GM12865 (cell line): ENCODE measurements around the gene RIPOR3.

Experiments used
- DNase-seq: peaks from one replicate; pipeline ENCODE4 v3.0.0; 2010; ENCODE audit warnings: low read depth
- H3K4me3 ChIP-seq: 2 replicates; pipeline ENCODE4 v1.5.1; 2011; ENCODE audit warnings: mild to moderate bottlenecking, low read depth, low read length, control low read depth
- TF ChIP-seq, protein P1 (sequence below): IDR thresholded peaks from 2 replicates; pipeline ENCODE4 v1.5.1; 2011; ENCODE audit warnings: low read length, control low read depth, low read depth, inconsistent platforms; ENCODE audit not compliant: insufficient read depth; ENCODE audit errors: missing control alignments

Gene RIPOR3

DNA sequence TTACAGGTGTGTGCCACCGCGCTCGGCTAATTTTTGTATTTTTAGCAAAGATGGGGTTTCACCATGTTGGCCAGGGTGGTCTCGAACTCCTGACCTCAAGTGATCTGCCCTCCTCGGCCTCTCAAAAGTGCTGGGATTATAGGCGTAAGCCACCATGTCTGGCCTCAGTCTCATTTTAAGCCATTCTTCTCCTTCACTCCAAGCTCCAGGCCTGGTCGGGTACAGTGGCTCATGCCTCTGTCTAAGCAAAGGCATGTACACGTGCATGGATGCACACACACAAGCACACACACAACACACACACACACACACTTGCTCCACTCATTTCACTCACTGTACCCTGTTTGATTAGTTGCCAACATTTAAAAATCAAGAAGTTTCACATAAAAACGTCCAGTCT, 32.3 kb upstream of the RIPOR3 start:
- no peak for DNase-seq
- TF ChIP-seq, protein P1, sequence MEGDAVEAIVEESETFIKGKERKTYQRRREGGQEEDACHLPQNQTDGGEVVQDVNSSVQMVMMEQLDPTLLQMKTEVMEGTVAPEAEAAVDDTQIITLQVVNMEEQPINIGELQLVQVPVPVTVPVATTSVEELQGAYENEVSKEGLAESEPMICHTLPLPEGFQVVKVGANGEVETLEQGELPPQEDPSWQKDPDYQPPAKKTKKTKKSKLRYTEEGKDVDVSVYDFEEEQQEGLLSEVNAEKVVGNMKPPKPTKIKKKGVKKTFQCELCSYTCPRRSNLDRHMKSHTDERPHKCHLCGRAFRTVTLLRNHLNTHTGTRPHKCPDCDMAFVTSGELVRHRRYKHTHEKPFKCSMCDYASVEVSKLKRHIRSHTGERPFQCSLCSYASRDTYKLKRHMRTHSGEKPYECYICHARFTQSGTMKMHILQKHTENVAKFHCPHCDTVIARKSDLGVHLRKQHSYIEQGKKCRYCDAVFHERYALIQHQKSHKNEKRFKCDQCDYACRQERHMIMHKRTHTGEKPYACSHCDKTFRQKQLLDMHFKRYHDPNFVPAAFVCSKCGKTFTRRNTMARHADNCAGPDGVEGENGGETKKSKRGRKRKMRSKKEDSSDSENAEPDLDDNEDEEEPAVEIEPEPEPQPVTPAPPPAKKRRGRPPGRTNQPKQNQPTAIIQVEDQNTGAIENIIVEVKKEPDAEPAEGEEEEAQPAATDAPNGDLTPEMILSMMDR = no peak
- no peak overlapping the region for H3K4me3 ChIP-seq

DNA sequence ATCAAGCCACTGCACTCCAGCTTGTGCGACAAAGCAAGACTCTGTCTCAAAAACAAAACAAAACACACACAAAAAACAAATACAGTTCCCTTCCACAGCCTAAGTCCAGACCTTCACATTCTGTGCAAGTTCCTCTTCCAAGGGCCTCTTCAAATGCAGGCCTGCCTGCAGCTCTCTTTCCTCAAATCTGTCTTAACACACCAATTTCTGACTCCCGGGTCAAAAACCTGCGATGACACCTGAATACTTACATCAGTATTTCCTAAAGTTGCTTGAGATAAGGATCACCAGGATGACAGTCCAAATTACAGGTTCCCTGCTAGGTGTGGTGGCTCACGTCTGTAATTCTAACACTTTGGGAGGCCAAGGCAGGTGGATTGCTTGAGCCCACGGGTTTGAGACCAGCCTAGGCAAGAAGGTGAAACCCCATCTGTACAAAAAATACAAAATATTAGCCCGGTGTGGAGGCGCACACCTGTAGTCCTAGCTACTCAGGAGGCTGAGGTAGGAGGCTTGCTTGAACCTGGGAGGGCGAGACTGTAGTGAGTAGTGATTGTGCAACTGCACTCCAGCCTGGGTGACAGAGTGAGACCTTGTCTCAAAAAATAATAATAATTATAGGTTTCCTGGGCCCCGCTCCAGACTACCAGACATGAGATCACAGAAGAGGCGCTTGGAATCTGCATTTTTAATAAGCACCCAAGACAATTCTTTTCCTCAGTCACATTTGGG, 31.2 kb upstream of the RIPOR3 start:
- TF ChIP-seq, protein P1 = no peak
- DNase-seq = no peak
- H3K4me3 ChIP-seq = no peak overlapping the region

DNA sequence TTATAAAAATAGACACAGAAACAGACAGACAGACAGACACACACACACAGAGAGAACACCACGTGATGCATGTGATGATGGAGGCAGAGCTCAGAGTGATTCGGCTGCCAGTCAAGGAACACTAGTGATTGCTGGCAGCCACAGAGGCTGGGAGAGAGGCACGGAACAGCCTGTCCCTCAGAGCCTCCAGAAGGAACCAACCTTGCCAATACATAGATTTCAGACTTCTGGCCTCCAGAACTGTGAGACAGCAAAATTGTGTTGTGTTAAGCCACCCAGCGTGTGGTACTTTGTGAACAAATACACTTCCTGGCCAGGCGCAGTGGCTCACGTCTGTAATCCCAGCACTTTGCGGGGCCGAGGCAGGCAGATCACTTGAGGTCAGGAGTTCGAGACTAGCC, 30.5 kb upstream of the RIPOR3 start:
- TF ChIP-seq, protein P1 = no peak
- no peak for DNase-seq
- no peak overlapping the region for H3K4me3 ChIP-seq

DNA sequence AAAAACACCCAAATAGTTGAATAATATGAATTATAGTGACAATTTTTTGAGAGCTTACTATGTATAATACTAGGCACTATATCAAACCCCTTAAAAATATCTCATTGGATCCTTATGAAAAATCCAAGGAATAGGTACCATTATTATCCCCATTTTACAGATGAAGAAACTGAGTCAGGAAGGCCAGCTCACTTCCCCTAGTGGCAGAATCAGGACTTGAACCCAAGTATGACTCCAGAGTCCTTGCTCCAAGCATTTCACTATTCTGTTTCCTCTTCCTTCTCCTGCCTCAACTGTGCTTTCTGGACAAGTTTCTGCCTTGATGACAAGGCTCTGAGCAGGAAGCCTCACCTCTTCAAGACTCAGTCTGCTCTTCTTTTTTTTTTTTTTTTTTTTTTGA, 29.2 kb upstream of the RIPOR3 start:
- TF ChIP-seq, protein P1 = no peak

DNA sequence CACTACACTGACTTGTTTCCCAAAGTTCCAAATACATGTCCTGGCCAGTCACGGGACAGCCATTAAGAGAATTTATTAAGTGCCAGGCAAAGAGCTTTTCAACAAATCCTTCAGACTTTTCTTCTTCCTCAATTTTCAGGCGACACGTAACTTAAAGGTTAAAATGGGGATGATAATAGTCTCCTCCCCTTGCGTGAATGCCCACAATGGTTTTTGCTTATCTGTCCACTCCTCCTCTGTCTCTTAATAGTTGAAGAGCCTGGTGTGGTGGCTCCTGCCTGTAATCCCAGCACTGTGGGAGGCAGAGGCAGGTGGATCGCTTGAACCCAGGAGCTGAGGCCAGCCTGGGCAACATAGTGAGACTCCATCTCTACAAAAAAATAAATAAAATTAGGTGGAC, 28.7 kb upstream of the RIPOR3 start:
- DNase-seq = no peak
- no peak overlapping the region for H3K4me3 ChIP-seq
- TF ChIP-seq, protein P1 = no peak

More for the DNA sequence above, 29.2 kb upstream of the RIPOR3 start:
- H3K4me3 ChIP-seq = no peak overlapping the region
- no peak for DNase-seq

DNA sequence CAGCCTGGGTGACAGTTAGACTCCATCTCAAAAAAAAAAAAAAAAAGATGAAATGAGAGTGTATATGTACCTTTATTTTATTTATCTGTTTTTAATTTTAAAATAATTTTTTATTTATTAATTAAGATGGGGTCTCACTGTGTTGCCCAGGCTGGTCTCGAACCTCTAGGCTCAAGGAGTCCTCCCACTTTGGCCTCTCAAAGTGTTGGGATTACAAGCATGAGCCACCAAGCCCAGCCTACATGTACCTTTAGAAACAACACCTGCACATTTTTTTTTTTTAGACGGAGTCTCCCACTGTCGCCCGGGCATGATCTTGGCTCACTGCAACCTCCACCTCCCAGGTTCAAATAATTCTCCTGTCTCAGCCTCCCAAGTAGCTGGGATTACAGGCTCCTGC, 28.0 kb upstream of the RIPOR3 start:
- no peak for DNase-seq
- TF ChIP-seq, protein P1 = no peak
- no peak overlapping the region for H3K4me3 ChIP-seq
